Lower lobe of right lung (tissue), 2 donors: ENCODE data around the gene NECAB3. TPM values are rescaled to one million over a fixed set of nuclear protein-coding genes. Genes with fewer than 3 reads are reported as not detected.
"Not testable (repeated sequence)": the region's sequence is repeated elsewhere in the genome, so short reads cannot be mapped to it uniquely, and the experiment has no call there.

Experiments
- ATAC-seq, 2 donors: fragments of 200-7000 bp; cut with Tn5 transposase; one replicate each; pipeline ENCODE4 v1.9.1; 2020 to 2022; ENCODE audit warnings: mild to moderate bottlenecking in 2 of 2, moderate library complexity in 2 of 2
- DNase-seq: peaks from one replicate; pipeline ENCODE4 v3.0.0-alpha.2; 2020
- H3K27ac ChIP-seq: fragments of 200-600 bp; one replicate; pipeline ENCODE4 v1.8.0; 2022
- H3K27me3 ChIP-seq: fragments of 200-600 bp; one replicate; pipeline ENCODE4 v1.8.0; 2022; ENCODE audit warnings: low read depth
- H3K36me3 ChIP-seq: fragments of 200-600 bp; one replicate; pipeline ENCODE4 v1.8.0; 2022; ENCODE audit warnings: mild to moderate bottlenecking
- H3K4me1 ChIP-seq: fragments of 200-600 bp; one replicate; pipeline ENCODE4 v1.8.0; 2022
- H3K4me3 ChIP-seq: fragments of 200-600 bp; one replicate; pipeline ENCODE4 v1.8.0; 2022; ENCODE audit warnings: mild to moderate bottlenecking
- H3K9me3 ChIP-seq: fragments of 200-600 bp; one replicate; pipeline ENCODE4 v1.8.0; 2022
- CTCF ChIP-seq: fragments of 200-600 bp; IDR thresholded peaks from one replicate; pipeline ENCODE4 v1.8.0; 2022; ENCODE audit warnings: antibody characterized with exemption, mild to moderate bottlenecking
- intact Hi-C: fragments of 100-400 bp; cut with DNase I; formaldehyde crosslinking; loops from one replicate; pipeline ENCODE4 v1.11.0; 2022
- total RNA-seq: library from RNA; stranded (reverse); fragmentation: NEBNext Ultra II Directional; extraction: Animal tissue kit (Norgen Biotek cat#: 25700); gene quantifications from one replicate; pipeline ENCODE4 v1.2.1, GENCODE V29; 2021
- donor health status: DM: no; HTN: yes; CAD: no; lungs with severe emphysema.

The NECAB3 gene
- total RNA-seq, 1 donor from 2014 or later = 60.3 TPM

GRCh38 chr20:33701629-33702450 is 27.6 kb upstream of the NECAB3 start:
- ATAC-seq (no peak), DNase-seq (no peak)
- no peaks in the 10 kb centered on the region for H3K4me1 ChIP-seq
- no peak overlapping the region for H3K4me3 ChIP-seq
- TF ChIP-seq CTCF = no peak
- H3K9me3 ChIP-seq = no peaks in the 10 kb centered on the region
- H3K36me3 ChIP-seq = peaks cover 14% of the 10 kb centered on the region
- no peak overlapping the region for H3K27ac ChIP-seq
- no peaks in the 10 kb centered on the region for H3K27me3 ChIP-seq
- intact Hi-C loops = no loop called here

GRCh38 chr20:33700696-33701441 is 26.6 kb upstream of the NECAB3 start:
- H3K9me3 ChIP-seq, H3K27ac ChIP-seq, ATAC-seq, H3K4me3 ChIP-seq, H3K4me1 ChIP-seq, DNase-seq, intact Hi-C loops, H3K27me3 ChIP-seq, H3K36me3 ChIP-seq: not testable (repeated sequence)

GRCh38 chr20:33698966-33699365 is 24.7 kb upstream of the NECAB3 start:
- DNase-seq, H3K27me3 ChIP-seq, H3K27ac ChIP-seq, intact Hi-C loops, H3K36me3 ChIP-seq, H3K4me1 ChIP-seq, H3K9me3 ChIP-seq, H3K4me3 ChIP-seq, ATAC-seq: not testable (repeated sequence)

GRCh38 chr20:33697129-33697528 is 22.9 kb upstream of the NECAB3 start:
- no peak for ATAC-seq
- no peak overlapping the region for H3K4me3 ChIP-seq
- intact Hi-C loops = no loop called here

GRCh38 chr20:33696448-33696847 is 22.2 kb upstream of the NECAB3 start:
- ATAC-seq (no peak), DNase-seq (no peak)
- Histone ChIP-seq H3K9me3 (no peaks in the 10 kb centered on the region), H3K27me3 (no peaks in the 10 kb centered on the region), H3K4me1 (peaks cover 3% of the 10 kb centered on the region), H3K27ac (no peak overlapping the region), H3K36me3 (no peaks in the 10 kb centered on the region), H3K4me3 (no peak overlapping the region)
- intact Hi-C loops = no loop called here
- TF ChIP-seq CTCF = no peak

More at GRCh38 chr20:33697129-33697528, 22.9 kb upstream of the NECAB3 start:
- DNase-seq = no peak
- Histone ChIP-seq H3K27me3 (no peaks in the 10 kb centered on the region), H3K4me1 (peaks cover 3% of the 10 kb centered on the region), H3K27ac (no peak overlapping the region), H3K36me3 (no peaks in the 10 kb centered on the region), H3K9me3 (no peaks in the 10 kb centered on the region)
- no peak for TF ChIP-seq CTCF

GRCh38 chr20:33694639-33695012 is 20.4 kb upstream of the NECAB3 start:
- intact Hi-C loops = no loop called here
- DNase-seq (no peak), ATAC-seq (no peak)
- H3K36me3 ChIP-seq = no peaks in the 10 kb centered on the region
- H3K9me3 ChIP-seq = no peaks in the 10 kb centered on the region
- peak overlapping the region; percentile 46 for H3K27ac ChIP-seq
- no peak for TF ChIP-seq CTCF
- H3K4me1 ChIP-seq = peaks cover 3% of the 10 kb centered on the region
- no peaks in the 10 kb centered on the region for H3K27me3 ChIP-seq
- H3K4me3 ChIP-seq = no peak overlapping the region
